ENCODE measurements around the gene TULP4.
"Not testable (repeated sequence)": the region's sequence is repeated elsewhere in the genome, so short reads cannot be mapped to it uniquely, and the experiment has no call there.

TULP4 gene

GRCh38 chr6:158387578-158387977 lies 75.3 kb downstream of the TULP4 start:
- no peak for TF ChIP-seq CTCF (IDR thresholded peaks at IDR 0.05)
- H3K4me3 Mint-ChIP-seq, result no peak overlapping the region
- no peaks in the 10 kb centered on the region for H3K4me1 Mint-ChIP-seq
- no peak overlapping the region for H3K27ac Mint-ChIP-seq
- no peaks in the 10 kb centered on the region for H3K27me3 Mint-ChIP-seq (ENCODE audit: low read depth, poor library complexity)
- peaks cover 44% of the 10 kb centered on the region for H3K9me3 Mint-ChIP-seq
- peaks cover 53% of the 10 kb centered on the region for H3K36me3 Mint-ChIP-seq (ENCODE audit: low read depth)
- DNase-seq, result no peak

GRCh38 chr6:158388727-158389126 lies 76.5 kb downstream of the TULP4 start:
- H3K4me3 Mint-ChIP-seq, result no peak overlapping the region
- TF ChIP-seq CTCF (IDR thresholded peaks at IDR 0.05), result no peak
- H3K27ac Mint-ChIP-seq, result no peak overlapping the region
- H3K9me3 Mint-ChIP-seq, result peaks cover 51% of the 10 kb centered on the region
- no peaks in the 10 kb centered on the region for H3K27me3 Mint-ChIP-seq (ENCODE audit: low read depth, poor library complexity)
- H3K4me1 Mint-ChIP-seq, result no peaks in the 10 kb centered on the region
- DNase-seq, result no peak
- peaks cover 59% of the 10 kb centered on the region for H3K36me3 Mint-ChIP-seq (ENCODE audit: low read depth)

- Mint-ChIP-seq H3K27me3 (ENCODE audit: low read depth, poor library complexity) (no peaks in the 10 kb centered on the region), H3K9me3 (peaks cover 57% of the 10 kb centered on the region), H3K4me1 (no peaks in the 10 kb centered on the region), H3K27ac (no peak overlapping the region), H3K36me3 (ENCODE audit: low read depth) (peaks cover 63% of the 10 kb centered on the region), H3K4me3 (no peak overlapping the region)
- no peak for DNase-seq
- TF ChIP-seq CTCF (IDR thresholded peaks at IDR 0.05), result no peak
Observed at GRCh38 chr6:158389193-158389919, 77.1 kb downstream of the TULP4 start.

GRCh38 chr6:158391276-158391675 lies 79.0 kb downstream of the TULP4 start:
- Mint-ChIP-seq H3K36me3 (ENCODE audit: low read depth) (peaks cover 68% of the 10 kb centered on the region), H3K27me3 (ENCODE audit: low read depth, poor library complexity) (no peaks in the 10 kb centered on the region), H3K27ac (no peak overlapping the region), H3K4me3 (no peak overlapping the region), H3K4me1 (no peaks in the 10 kb centered on the region), H3K9me3 (peaks cover 53% of the 10 kb centered on the region)
- no peak for TF ChIP-seq CTCF (IDR thresholded peaks at IDR 0.05)
- DNase-seq, result no peak

GRCh38 chr6:158391977-158392376 lies 79.7 kb downstream of the TULP4 start:
- DNase-seq; H3K27me3 Mint-ChIP-seq (ENCODE audit: low read depth, poor library complexity); H3K27ac Mint-ChIP-seq; H3K4me1 Mint-ChIP-seq; H3K4me3 Mint-ChIP-seq: not testable (repeated sequence)
- H3K9me3 Mint-ChIP-seq, result peaks cover 53% of the 10 kb centered on the region
- peaks cover 68% of the 10 kb centered on the region for H3K36me3 Mint-ChIP-seq (ENCODE audit: low read depth)

- Mint-ChIP-seq H3K27ac (no peak overlapping the region), H3K36me3 (ENCODE audit: low read depth) (peaks cover 47% of the 10 kb centered on the region), H3K4me1 (peaks cover 16% of the 10 kb centered on the region), H3K4me3 (no peak overlapping the region), H3K27me3 (ENCODE audit: low read depth, poor library complexity) (no peaks in the 10 kb centered on the region), H3K9me3 (peaks cover 33% of the 10 kb centered on the region)
- DNase-seq, result no peak
- TF ChIP-seq CTCF (IDR thresholded peaks at IDR 0.05), result no peak
Observed at GRCh38 chr6:158396136-158396535, 83.9 kb downstream of the TULP4 start.

Data from nephron progenitor cell (in vitro differentiated cells).